HG03558 (cell line): ENCODE results near the gene SH3TC2.

Experiments used
- ATAC-seq: cut with Tn5 transposase; IDR thresholded peaks from one replicate; pipeline ENCODE4 v1.9.1; 2021; ENCODE audit warnings: moderate number of reproducible peaks; ENCODE audit not compliant: unreplicated experiment; ENCODE audit errors: extremely low read depth

The SH3TC2 gene

DNA sequence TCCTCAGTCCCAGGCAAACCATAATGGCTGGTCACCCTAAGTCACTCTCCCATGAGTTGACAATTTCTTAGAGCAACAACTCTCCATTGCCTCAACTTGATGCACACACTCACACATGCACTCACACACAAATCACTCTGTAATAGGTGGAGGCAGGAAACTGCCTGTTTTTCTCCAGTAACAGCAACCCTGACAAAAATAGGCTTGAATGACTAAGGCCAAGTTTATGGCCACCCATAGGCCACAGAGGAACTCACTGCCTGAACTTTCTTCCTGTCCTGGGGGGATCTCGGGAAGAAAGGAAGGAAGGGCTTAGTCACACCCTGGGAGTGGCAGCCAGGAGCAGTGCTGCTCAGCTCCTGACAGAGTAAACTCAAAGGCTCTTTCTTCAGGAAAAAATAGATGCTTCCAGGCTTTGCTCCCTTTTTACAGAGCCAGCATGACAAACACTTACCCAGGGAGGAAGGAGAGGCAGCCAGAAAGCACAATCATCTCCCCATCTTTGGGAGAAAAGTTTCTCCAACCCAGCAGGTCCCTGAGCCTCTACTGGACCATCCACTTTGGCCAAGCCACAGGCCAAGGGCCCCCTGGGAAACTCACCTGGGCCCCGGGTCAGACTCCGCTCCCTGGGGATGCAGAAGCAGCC is 368 bp downstream of the SH3TC2 start:
- ATAC-seq, result no peak

DNA sequence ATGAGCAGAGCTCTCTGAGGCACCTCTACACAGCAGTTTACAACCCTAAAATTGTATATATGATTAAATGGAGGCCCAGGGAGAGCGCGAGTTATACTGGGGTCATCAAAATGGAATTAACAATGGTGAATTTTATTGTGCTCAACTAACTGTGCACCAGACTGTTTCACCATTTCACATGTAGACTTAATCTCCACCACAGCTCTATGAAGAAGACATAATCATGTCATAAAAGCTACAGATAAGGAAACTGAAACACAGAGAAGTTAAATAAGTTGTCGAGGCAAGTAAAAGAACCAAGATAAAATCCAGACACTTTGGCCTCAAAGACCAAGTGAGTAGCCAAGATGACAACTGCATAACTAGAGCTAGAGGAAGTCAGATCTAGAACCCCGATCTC is 1.5 kb downstream of the SH3TC2 start:
- ATAC-seq, result no peak

DNA sequence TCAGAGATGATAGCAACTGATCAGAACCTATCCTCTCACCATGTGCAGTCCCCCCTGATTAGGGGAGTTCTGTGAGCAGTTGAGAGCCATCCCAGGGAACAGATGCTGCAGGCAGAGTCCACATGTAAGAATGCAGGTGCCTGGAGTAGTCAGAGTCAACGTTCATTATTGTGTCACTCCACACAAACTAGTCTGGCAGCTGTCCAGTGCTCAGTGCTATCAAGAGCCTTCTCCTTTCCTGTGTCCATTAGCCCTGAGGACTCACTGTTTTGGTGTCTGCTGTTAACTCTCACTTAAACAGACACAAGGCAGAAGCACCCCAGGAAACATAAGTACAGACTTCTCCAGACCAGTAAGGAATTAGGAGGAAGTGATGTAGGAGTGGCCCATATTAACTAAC is 2.5 kb downstream of the SH3TC2 start:
- no peak for ATAC-seq

DNA sequence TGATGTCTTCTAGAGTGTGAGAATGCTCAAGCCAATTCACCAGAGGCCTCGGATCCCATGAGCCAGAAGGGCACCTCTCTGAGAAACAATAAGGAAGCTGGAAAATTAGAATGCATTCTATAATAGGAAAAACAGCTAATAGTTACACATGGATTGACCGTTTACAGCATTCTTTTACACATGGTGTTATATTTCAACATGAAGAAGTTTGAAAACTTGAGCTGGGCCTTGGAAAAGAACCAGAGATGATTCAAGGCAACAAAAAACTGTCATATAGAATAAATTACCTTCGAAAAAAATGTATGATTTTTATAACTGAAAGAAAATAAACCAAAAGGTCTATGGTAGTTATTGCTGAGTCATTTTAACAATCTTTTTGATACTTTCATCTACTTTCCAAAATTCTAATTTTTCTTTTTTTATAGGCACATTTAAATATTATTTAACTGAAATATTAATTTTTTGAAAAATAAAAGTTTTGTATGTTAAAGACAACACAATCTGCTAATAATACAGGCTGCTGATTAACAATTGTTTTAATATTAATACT is 6.2 kb downstream of the SH3TC2 start:
- ATAC-seq, result no peak

DNA sequence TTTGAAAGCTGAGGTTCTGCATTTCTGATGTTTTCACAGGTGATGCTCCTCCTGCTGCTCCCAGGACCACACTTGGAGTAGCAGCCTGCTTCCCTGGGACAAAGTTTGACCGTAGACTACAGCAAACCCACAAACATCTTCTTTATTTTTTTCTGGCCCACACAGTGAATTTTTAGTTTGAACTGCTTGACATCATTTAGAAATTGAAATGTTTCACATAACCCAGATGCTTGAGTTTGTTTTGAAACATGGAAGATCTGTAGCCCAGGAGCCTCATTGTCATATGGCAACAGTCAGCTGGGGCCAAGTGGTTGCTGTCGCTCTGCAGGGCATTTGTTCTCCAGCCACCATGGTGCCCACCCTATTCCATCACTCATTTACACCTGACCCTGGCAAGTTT is 8.4 kb downstream of the SH3TC2 start:
- ATAC-seq, result no peak

DNA sequence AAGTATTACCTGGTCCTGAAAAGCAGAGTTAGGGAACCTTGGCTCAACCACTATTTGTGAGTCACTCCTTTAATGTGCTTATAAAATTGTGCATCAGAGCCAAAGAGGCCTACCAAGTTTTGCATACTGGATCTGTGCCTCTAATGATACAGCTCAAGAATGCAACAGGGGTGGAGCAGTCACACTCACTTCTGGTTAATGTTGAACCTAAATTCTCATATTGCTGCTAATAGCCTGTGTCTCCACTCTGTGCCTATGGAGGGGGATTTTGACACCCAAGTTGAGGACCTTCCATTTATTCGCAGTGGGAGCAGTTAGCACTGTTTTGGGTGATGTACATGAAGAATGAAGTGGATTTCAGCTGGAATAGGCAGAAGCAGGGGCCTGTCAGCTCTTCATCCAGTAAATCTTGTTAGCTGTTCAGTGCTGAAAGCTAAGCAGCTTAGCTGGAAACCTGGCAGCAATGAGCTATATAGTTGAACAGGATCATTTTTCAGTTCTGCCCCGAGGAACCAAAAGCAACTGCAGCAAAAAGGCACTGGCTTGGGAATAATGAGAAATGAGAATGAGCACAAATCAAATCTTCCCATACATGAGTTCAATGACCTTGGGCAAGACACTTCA is 9.7 kb downstream of the SH3TC2 start:
- no peak for ATAC-seq

DNA sequence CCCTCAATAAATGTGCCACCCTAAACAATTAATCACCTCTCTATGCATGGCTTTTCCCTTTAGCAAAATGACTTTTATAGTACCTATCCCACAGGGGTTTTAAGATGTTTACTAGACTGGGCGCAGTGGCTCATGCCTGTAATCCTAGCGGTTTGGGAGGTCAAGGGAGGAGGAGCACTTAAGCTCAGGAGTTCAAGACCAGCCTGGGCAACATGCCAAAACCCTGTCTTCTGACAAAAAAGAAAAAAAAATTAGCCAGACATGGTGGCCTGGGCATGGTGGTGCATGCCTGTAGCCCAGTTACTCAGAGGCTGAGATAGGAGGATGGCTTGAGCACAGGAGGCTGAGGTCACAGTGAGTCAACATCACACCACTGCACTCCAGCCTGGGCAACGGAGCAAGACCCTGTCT is 13.5 kb downstream of the SH3TC2 start:
- ATAC-seq, result no peak

DNA sequence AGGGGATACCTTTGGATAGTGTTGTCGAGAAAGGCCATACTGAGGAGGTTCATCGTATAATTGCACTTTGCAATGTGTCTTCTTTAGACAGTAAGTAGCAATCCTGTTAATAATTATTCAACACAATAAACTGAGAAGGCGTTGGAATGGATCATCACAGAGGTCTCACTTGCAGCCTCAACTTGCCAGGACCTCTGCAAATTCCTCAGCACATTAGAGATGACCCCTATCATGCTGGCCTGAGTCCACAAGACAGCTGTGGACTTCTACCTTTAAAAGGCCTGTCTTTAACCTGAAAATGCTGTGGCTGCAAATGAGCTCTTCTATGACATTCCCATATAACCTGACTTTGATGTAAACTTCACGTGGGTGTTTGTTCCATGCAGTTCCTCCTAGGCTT is 14.1 kb downstream of the SH3TC2 start:
- no peak for ATAC-seq

DNA sequence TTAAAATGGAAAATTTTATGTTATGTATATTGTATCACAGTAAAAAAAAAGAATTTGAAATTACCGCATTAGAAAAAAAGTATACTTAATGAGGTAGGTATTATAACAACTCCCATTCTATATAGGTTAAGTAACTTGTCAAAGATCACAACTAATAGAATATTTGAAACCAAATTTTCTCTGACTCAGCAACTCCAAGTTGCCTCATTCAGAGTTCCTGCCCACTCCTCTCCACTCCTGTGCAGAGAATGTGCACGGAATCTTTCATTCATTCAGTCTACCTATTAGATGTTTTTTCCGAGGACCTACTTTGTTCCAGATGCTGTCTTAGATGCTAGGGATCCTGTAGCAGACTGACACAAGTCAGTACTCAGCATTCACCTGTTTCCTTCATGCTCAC is 15.4 kb downstream of the SH3TC2 start:
- no peak for ATAC-seq

DNA sequence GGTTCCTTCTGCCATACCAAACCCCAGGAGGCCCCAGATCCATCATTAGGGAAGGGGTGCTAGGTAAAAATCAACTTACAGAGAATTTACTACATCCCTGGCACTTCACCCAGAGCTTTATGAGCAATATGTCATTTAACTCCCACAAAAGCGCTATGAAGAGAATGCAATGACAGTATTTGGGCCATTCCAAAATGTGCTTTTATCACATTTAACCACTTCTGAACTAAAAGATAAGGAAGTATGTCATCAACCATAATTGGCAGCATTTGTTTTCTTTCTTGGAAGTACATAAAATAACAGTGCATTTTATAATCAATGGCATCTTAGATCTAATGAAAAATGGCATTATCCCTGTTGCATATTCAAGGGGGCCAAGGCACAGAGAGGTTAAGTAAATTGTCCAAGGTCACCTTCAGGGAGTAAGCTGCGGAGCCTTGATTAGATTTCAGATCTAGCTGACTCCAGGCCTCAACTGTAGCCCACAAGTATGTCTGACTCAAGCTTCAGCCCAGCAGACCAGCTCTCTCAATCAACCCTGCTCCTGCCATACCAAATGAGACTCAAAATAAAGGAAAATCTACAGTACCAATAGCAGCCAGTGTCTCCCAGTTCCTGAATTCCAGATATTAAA is 16.5 kb downstream of the SH3TC2 start:
- ATAC-seq, result no peak

DNA sequence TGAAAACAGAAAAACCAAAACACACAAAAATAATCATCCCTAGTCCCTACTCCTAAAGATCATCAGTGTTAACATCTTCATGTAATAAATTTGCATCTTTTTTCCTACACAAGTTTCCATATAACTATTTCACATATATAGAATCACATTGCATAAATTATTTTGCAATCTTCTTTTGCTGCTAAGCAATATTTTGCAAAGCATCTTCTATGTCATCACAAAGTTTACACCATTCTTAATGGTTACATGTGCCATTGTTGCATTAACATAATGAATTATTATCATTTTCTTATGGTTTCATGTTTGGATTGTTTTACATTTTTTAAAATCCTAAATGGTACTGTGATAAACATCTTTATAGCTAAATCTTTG is 17.8 kb downstream of the SH3TC2 start:
- ATAC-seq, result no peak

DNA sequence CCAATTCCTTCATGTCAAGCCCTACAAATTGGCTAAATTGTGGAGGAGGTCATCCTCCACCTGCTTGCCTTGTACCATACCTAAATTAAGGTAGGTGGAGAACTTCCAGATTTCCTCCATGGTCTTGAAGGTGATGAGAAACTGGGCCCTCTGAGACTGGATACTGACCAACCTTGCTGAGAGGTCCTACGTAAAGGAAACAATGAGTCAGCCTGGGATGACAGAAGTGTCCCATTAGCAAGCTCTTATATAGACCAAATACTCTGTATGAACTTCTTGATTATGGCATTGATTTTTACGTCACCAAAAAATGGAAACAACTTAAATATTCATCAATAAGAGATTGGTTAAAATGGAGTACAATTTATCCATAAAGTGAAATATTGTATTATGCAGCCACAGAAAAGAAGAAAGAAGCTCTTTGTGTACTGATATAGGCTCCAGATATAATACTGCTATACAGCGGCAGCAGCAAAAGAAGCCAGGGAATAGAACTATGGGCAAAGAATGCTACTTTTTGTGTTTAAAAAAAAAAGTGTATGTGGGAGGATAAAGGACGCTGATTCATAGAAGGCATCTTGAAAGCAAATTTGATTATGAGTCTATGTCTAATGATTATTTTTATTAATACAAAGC is 18.3 kb downstream of the SH3TC2 start:
- no peak for ATAC-seq

DNA sequence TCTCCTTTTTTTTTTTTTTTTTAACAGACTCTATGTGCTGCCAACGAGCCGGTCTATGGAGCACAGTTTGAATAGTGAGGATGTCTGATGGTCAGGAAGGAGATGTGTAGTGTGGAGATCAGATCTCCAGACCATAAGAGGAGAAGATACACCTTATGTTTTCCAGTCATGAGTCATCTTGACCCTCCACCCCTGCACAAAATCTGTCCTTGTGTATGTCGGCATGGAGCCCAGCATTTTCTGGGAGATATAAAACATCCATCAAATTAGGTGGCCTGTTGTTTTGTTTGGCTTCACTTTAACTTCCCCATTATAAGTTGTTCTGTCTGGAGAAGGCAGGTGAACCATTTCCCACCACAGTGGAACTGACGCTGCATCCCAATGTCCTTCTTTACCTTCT is 19.2 kb downstream of the SH3TC2 start:
- no peak for ATAC-seq

DNA sequence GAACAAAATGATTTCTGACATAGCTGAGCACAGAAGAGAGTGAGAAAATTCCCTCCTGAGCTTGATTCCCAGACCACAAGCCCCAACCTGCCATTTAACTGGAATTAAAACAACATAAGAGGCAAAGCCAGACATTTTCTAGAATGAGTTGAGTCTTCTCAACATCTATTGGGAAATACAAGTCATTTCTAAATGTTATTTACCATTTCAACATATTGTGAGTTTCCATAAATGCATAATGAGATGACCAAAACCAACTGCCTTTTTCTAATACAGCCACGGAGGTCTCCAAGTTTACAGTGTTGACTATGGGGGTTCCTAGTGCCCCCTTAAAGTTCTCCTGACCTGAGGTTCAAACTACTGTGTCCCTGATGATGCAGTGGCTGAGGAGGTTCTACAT is 20.0 kb downstream of the SH3TC2 start:
- no peak for ATAC-seq

DNA sequence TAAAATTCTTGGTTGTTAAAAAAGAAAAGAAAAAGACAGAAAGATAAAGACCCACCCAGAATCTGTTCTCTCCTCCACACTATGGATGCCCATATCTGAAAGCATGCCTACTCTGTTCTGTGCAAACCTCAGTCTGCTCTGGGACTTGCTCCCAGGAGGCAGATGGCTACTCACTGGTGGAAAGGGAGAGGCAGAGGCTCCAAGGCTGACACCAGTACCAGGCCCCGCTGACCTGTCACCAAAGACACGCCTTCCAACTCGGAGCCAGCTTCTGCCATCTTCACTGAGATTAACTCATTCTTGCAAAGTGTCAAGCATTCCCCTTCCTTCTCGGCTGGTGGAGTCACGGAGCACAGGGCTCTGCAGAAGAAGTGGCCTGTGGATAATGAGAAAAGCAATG is 21.6 kb downstream of the SH3TC2 start:
- no peak for ATAC-seq

DNA sequence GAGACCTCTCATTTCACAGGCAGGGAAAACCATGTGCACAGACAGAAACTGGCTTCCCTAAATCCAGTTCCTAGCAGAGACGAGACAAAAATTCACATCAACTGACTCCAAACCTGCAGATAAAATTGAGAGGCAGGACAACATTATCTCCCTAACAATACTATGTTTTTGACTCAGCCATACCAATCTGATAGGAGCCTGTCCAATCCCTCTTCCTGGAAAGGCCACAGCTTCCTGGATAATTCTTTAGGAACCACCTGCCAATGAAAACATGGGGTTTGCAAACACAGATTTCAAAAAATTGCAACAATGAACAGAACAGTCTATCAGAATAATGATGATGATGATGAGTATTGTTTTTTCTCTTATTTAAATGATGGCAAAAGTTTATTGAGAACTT is 22.4 kb downstream of the SH3TC2 start:
- ATAC-seq, result no peak

DNA sequence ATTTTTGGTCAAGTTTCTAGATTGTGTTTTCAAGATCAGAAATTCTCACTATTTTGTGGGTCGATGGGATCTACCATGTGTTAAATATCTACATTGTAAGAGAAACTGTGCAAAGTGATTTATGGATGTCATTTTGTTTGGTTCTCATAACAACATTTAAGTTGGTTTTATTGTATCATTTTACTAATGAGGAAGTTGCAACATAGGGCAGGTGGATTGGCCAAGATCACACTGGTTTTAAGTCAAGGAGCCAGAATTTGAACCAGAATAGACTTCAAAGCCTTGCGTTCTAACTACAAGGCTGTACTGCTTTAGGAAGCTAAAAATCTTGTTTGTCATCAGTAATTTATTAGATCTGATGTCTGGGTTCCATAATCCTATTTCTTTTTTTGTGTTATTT is 23.4 kb downstream of the SH3TC2 start:
- ATAC-seq, result no peak

DNA sequence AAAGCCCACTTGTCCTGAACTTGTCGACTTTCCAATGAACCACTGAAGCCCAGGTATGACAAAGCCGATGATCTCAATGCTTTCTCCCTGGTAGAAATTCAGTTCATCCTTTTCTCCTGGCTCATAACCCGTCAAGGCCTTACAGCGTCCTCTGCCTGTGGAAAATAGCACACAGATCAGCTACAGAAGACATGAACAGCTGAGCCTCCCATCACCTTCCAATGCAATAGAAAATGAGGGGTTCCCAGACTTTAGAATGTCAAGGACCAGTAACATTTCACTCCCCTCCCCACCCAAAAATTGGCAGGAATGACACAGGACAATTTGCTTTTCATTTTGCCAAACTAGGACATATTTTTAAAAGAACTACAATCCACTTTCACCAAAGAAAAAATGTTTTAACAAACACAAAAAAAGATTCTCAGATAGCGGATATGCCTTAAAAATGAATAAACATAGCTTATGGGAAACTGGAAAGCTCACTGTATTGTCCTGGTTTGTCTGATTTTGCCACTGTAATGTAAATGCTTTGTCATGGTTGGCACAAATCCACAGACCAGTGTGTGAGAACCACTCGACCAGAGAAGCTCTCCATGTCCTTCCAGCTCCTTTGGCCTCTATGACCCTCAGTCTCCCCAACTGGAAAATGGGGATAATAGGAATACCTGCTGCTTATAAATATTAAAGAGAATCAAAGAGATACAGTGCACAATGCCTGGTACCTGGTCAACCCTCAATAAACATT is 24.4 kb downstream of the SH3TC2 start:
- no peak for ATAC-seq

DNA sequence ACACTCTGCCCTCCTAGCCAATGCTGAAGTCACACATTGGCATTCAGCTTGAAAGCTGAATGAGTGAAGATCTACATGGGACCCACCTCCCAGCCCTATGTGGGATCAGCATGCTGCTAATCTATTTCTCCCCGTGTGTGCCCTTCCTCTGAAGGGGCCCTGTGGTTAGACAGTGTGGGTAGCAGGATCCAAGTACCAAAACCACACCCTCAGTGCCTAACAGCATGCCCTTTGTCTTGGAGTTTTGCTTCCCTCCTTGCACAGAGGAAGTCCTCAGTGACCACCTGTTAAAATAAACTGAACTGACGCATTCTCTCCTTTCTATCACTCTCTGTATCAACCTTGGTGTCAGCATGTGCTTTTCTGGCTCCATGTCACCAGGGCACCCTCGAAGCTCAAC is 25.0 kb downstream of the SH3TC2 start:
- ATAC-seq, result no peak

DNA sequence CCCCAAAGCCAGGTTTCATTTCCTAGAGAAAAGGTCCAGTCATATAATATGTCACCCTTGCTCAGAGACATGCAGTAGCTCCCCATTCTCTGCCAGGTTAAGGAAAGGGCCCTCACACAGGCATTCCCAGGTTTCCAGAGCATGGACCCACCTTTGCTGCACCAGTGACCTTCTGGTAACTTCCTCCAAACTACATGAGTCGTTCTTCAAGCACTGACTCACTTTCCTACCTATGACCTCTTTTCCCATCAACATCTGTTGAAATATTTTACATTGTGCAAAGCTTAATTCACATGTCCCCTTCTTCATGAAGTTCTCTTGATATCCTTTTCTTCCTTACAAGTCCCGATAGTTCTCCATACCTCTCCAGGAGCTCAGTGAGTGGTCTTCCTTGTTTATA is 25.9 kb downstream of the SH3TC2 start:
- ATAC-seq, result no peak

DNA sequence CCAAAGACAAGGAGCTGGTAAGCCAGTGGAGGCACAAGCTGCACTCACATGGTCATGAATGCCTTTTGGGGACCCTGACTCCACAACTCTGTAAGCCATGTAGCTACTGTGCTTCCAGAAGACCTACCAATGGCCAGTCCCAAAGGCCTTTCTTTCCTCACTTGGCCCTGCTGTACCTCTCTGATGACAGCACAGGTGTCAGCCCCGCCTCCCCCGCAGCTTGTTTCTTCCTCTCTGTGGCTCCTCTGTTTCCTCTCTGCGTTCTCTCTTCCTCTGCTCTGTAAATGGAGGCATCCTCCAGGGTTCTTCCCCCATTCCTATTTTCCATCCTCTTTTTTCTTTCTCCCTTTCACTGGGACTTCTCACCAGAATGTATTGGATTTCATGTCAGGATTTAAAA is 26.7 kb downstream of the SH3TC2 start:
- no peak for ATAC-seq
